GM12878 (cell line): ENCODE data around the gene CCP110. TPM values are rescaled to one million over a fixed set of nuclear protein-coding genes. Genes with fewer than 3 reads are reported as not detected.
A peak's percentile ranks its signal among the peaks of the same experiment; 100 is the strongest.

Source experiments
- GABPA ChIP-seq: IDR thresholded peaks from 2 replicates; pipeline ENCODE4 v1.6.1; 2014; ENCODE audit warnings: antibody characterized with exemption, low read depth, mild to moderate bottlenecking, inconsistent platforms
- HCFC1 ChIP-seq: fragments of 150-350 bp; IDR thresholded peaks from 2 replicates; pipeline ENCODE4 v1.6.1; 2014; ENCODE audit warnings: low read length
- IKZF2 ChIP-seq, 2 experiments: fragments of 450-650 bp; IDR thresholded peaks; 2 replicates each; pipeline ENCODE4 v1.6.1; 2017; ENCODE audit warnings: mild to moderate bottlenecking in 2 of 2, moderate library complexity in 2 of 2
- JUNB ChIP-seq: IDR thresholded peaks from 2 replicates; pipeline ENCODE4 v1.6.1; 2016; ENCODE audit warnings: antibody characterized with exemption, mild to moderate bottlenecking
- LARP7 ChIP-seq: fragments of 450-650 bp; IDR thresholded peaks from 2 replicates; pipeline ENCODE4 v1.6.1; 2017; ENCODE audit warnings: mild to moderate bottlenecking
- MTA3 ChIP-seq: IDR thresholded peaks from 2 replicates; pipeline ENCODE4 v1.6.1; 2012; ENCODE audit warnings: low read length, inconsistent platforms, borderline replicate concordance
- NBN ChIP-seq: fragments of 450-650 bp; IDR thresholded peaks from 2 replicates; pipeline ENCODE4 v1.6.1; 2016
- RCOR1 ChIP-seq: conservative IDR thresholded peaks from 2 replicates; pipeline ENCODE4 v1.6.1; 2012; ENCODE audit warnings: low read depth, low read length, improper control_type of control experiment
- RELB ChIP-seq: fragments of 450-650 bp; IDR thresholded peaks from 2 replicates; pipeline ENCODE4 v1.6.1; 2017; ENCODE audit warnings: low read depth, mild to moderate bottlenecking, moderate library complexity
- SIX5 ChIP-seq: IDR thresholded peaks from 2 replicates; pipeline ENCODE4 v1.6.1; 2011; ENCODE audit warnings: mild to moderate bottlenecking, low read depth, low read length, moderate library complexity; ENCODE audit not compliant: severe bottlenecking
- SMAD1 ChIP-seq: fragments of 450-650 bp; IDR thresholded peaks from 2 replicates; pipeline ENCODE4 v1.6.1; 2018; ENCODE audit warnings: mild to moderate bottlenecking, low read depth; ENCODE audit not compliant: partially characterized antibody
- SP1 ChIP-seq: IDR thresholded peaks from one replicate; pipeline ENCODE4 v1.6.1; 2011; ENCODE audit warnings: low read depth, low read length
- SREBF1 ChIP-seq: IDR thresholded peaks from 2 replicates; pipeline ENCODE4 v1.6.1; 2012; ENCODE audit warnings: mild to moderate bottlenecking, low read length
- SUPT20H ChIP-seq: IDR thresholded peaks from 2 replicates; pipeline ENCODE4 v1.6.1; 2011; ENCODE audit warnings: low read depth, mild to moderate bottlenecking, low read length, moderate library complexity, borderline replicate concordance; ENCODE audit not compliant: control insufficient read depth
- TARDBP ChIP-seq: IDR thresholded peaks from 2 replicates; pipeline ENCODE4 v1.6.1; 2016; ENCODE audit warnings: borderline replicate concordance
- TBL1XR1 ChIP-seq: IDR thresholded peaks from 2 replicates; pipeline ENCODE4 v1.6.1; 2012; ENCODE audit warnings: low read depth, low read length, improper control_type of control experiment
- TCF3 ChIP-seq: IDR thresholded peaks from 2 replicates; pipeline ENCODE4 v1.6.1; 2012; ENCODE audit warnings: low read depth, mild to moderate bottlenecking, low read length, borderline replicate concordance; ENCODE audit not compliant: insufficient read depth
- ZBTB40 ChIP-seq: fragments of 450-650 bp; IDR thresholded peaks from 2 replicates; pipeline ENCODE4 v1.6.1; 2016; ENCODE audit warnings: mild to moderate bottlenecking, moderate library complexity, borderline replicate concordance
- polyA plus RNA-seq, 11 experiments: library from polyadenylated mRNA; depleted of rRNA in 4 of 11; unstranded in 6 of 11; stranded (reverse) in 5 of 11; fragments of >200 nt; fragmentation: Nextera tagmentation in 4 of 11; fragmentation: Illumina TruSeq in 1 of 11; extraction: Ambion mirVana in 4 of 11; extraction: Trizol in 1 of 11; gene quantifications; 1 replicate in 1 of 11; 2 replicates in 10 of 11; pipeline versions ENCODE4 v1.2.1 to v1.2.3, GENCODE V29; 2011 to 2016; ENCODE audit warnings: inconsistent platforms in 2 of 11, missing spikeins in 2 of 11, low read depth in 1 of 11
- total RNA-seq, 4 experiments: library from RNA; depleted of rRNA in 3 of 4; stranded (reverse); fragments of >200 nt in 3 of 4; fragmentation: Illumina TruSeq in 1 of 4; extraction: Trizol in 1 of 4; gene quantifications; 2 replicates each; pipeline versions ENCODE4 v1.2.1 to v1.2.3, GENCODE V29; 2013 to 2021
- TF ChIP-seq, protein P1 (sequence below): IDR thresholded peaks from 2 replicates; pipeline ENCODE4 v1.6.1; 2012; ENCODE audit warnings: low read length, inconsistent platforms
- TF ChIP-seq, protein P2 (sequence below): fragments of 450-650 bp; IDR thresholded peaks from 2 replicates; pipeline ENCODE4 v1.6.1; 2014; ENCODE audit warnings: mild to moderate bottlenecking
- TF ChIP-seq, protein P3 (sequence below): fragments of 450-650 bp; conservative IDR thresholded peaks from 2 replicates; pipeline ENCODE4 v1.6.1; 2017; ENCODE audit warnings: mild to moderate bottlenecking, moderate library complexity

Gene CCP110
- total and polyA plus RNA-seq, 10 of the 15 experiments (the other 5 are each of a cell fraction or from before 2014, with no cell fraction given) = 6.4 to 38.1 (median 26.7) TPM

DNA sequence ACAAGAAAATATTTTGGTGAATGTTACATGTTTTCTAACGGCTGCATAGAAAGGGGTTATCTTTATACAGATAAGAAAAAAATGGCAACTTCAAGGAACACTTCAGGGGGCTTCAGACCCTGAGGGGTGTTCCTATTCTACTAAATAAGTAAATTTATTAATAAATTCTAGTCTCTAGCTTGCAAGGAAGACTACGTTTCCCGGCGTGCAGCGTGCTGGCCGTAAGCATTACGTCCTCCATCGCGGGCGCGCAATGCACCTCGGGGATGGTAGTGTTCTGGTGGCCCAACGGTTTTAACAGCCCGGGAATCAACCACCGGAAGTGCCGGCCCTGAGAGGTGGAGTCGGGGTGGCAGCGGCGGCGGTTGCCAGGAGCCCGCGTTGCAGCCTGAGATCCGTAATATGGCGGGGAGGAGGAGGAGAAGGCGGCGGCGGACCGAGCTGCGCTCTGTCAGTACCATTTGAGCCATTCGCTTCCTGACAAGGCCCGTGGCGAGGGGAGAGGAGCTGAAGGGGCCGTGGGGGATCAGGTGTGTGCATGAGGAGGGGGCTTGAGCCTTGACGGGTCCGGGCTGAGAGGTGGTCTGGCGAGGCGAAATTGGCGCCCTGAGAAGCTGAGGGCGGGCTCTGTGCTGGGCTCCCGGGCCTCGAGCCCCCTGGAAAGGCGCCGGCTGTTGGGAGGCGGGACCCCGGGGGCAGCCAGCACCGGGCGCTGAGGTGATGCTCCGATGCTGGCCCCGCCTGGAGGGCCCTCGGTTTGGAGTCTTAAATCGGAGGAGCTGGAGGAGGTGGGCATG lies at the start of gene CCP110 (continued):
- TF ChIP-seq RELB (no peak), IKZF2 (IDR thresholded peaks at IDR 0.05) (no peak), HCFC1 (peak; percentile 98), TARDBP (peak; percentile 91), JUNB (no peak), ZBTB40 (peak; percentile 87), SIX5 (peak; percentile 100), LARP7 (no peak; the same call in 1 of the 2 replicates), RCOR1 (no peak), NBN (no peak), TCF3 (0 out of 2 replicates have a peak, but pooled peaks have one; percentile 24), MTA3 (no peak), TBL1XR1 (no peak), GABPA (peak; percentile 86), SP1 (peak; percentile 11), SREBF1 (peak; percentile 84), SUPT20H (no peak), SMAD1 (no peak)
- TF ChIP-seq, protein P1, sequence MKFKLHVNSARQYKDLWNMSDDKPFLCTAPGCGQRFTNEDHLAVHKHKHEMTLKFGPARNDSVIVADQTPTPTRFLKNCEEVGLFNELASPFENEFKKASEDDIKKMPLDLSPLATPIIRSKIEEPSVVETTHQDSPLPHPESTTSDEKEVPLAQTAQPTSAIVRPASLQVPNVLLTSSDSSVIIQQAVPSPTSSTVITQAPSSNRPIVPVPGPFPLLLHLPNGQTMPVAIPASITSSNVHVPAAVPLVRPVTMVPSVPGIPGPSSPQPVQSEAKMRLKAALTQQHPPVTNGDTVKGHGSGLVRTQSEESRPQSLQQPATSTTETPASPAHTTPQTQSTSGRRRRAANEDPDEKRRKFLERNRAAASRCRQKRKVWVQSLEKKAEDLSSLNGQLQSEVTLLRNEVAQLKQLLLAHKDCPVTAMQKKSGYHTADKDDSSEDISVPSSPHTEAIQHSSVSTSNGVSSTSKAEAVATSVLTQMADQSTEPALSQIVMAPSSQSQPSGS = no peak
- TF ChIP-seq, protein P2, sequence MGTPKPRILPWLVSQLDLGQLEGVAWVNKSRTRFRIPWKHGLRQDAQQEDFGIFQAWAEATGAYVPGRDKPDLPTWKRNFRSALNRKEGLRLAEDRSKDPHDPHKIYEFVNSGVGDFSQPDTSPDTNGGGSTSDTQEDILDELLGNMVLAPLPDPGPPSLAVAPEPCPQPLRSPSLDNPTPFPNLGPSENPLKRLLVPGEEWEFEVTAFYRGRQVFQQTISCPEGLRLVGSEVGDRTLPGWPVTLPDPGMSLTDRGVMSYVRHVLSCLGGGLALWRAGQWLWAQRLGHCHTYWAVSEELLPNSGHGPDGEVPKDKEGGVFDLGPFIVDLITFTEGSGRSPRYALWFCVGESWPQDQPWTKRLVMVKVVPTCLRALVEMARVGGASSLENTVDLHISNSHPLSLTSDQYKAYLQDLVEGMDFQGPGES = no peak
- TF ChIP-seq, protein P3, sequence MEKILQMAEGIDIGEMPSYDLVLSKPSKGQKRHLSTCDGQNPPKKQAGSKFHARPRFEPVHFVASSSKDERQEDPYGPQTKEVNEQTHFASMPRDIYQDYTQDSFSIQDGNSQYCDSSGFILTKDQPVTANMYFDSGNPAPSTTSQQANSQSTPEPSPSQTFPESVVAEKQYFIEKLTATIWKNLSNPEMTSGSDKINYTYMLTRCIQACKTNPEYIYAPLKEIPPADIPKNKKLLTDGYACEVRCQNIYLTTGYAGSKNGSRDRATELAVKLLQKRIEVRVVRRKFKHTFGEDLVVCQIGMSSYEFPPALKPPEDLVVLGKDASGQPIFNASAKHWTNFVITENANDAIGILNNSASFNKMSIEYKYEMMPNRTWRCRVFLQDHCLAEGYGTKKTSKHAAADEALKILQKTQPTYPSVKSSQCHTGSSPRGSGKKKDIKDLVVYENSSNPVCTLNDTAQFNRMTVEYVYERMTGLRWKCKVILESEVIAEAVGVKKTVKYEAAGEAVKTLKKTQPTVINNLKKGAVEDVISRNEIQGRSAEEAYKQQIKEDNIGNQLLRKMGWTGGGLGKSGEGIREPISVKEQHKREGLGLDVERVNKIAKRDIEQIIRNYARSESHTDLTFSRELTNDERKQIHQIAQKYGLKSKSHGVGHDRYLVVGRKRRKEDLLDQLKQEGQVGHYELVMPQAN = peak; percentile 92
